Midbrain (tissue), 1 donor: ENCODE measurements around the gene BOLA2B.
"Not testable (repeated sequence)": the region's sequence is repeated elsewhere in the genome, so short reads cannot be mapped to it uniquely, and the experiment has no call there.

ENCODE experiments used
- DNase-seq: peaks from one replicate; lab custom pipeline; 2025; lab: John Stamatoyannopoulos, UW

Gene BOLA2B

DNA sequence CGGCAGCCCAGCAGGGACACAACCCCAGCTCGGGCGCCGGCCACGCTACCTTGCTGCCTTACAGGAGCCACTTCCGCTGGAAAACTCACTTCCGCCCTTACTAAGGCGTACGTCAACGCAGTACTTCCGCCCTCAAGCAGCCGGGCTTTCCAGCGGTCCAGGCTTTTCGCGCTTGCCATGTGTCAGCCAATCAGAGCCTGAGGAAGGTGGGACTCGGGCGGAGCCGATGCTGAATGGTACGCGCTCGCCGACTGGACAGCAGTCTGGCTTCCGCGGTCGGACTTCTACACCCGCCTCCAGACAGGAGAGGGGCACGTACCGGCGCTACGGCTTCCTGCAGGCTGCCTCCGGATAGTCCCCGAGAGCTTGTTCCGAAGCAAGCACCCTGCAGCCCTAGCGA, at the start of gene BOLA2B, which contains the start of gene SLX1A:
BOLA2B (minus strand) TSS at position 52 of the 400 bp plus-strand sequence. CDS start 71 bp downstream, outside the sequence.
SLX1A (plus strand) TSS at position 261 of the 400 bp plus-strand sequence. CDS start 210 bp downstream, outside the sequence.
- not testable (repeated sequence) for DNase-seq

DNA sequence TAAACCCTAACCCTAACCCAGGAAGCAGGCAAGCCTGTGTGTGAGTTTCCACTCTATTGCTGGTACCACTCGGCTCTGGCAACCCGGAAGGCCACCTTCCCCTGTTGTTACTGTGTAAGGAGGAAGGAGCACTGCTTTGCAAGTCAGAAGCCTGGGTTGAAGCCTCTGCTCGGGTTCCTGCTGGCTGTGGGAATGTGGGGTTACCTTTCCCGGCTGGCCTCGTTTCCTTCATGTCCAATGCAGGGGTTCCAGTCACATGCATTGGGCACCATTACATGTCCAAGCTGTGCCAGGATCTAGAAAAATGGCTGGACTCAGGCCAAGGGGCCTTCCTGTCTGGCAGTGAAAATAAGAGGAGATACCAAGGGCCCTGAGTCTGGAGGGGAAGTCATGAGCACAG, 23.6 kb upstream of the BOLA2B start:
- not testable (repeated sequence) for DNase-seq

DNA sequence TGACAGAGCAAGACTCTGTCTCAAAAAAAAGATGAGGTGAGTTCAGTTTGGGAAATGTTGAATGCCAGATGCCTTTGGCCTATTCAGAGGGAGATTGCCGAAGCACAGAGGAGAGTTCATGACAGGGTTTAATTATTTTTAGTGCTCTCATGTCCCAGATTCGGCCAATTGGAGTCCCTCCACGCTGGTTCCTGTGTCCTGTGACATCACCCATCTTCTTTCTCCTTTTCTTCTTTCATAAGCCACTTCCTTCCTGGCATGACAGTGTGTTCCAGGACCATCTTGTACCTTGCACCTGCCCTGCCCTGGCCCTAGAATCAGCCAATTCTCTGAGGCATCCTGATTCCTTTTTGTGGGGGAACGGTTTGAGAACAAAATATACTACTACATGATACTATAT, 17.9 kb upstream of the BOLA2B start:
- not testable (repeated sequence) for DNase-seq

DNA sequence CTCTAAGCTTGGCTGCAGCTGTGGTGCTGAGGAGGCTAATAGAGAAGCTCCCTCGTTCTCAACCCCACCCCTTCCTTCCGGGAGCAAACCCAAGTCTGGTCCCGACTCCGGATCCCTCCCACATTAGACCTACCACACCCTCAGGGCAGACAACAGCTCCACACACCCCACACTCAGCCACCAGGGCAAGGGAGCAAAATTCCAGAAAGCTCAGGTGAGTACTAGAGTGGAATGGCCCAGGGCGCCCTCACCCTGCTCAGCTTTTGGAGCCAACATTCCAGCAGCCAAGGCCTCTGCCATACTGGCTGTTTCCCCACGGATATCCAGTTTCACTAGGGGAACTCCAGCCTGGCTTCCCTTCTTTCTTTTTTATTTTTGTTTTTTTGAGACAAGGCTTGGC, 15.6 kb upstream of the BOLA2B start:
- not testable (repeated sequence) for DNase-seq

DNA sequence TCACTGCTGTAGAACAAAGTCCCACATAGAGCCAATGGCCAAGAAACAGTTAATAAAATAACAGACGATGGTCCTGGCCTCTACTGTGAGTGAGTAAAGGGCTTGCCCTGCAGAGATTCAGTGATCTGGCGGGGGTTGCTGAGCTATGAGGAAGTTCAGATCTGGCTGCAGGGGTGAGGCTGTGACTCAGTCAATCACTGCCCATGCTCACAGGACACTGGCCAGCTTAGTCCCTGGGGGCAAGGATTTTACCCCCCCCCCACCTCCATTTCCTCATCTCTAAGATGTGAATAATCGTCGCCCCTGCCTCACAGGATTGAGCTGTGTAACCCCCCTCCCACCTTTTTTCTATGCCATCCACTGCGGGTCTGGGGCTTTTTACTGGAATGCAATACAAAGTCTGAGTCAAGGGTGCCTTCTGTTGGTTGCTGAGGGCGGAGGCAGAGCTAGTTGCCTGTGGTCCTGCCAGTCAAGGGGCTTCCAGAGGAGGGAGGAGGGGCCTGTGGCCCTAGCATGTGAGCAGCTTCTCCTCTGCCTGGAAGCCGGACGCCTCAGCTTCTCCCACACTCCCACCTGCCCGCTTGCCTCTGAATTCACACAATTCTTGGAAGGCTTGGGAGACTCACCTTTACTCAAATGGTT, 13.7 kb upstream of the BOLA2B start:
- DNase-seq = not testable (repeated sequence)

DNA sequence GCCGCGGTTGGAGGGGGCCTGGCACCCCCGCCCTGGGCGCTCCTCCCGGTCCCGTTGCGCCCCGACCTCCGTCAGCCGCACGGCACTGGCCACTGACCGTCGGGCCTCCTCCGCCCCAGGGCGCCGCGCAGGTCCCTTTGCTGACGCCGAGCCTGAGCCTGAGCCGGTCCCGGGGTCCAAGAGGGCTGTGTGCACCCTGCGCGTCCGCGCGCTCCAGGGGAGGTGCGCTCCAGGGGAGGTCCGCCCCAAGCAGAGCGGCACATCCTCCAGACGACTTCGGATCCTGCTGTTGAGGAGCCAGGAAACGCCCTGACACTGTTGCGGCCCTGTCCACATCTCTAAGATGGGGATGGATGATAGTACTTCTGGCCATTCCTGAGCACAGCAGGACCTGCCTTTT, 12.8 kb upstream of the BOLA2B start:
- not testable (repeated sequence) for DNase-seq

DNA sequence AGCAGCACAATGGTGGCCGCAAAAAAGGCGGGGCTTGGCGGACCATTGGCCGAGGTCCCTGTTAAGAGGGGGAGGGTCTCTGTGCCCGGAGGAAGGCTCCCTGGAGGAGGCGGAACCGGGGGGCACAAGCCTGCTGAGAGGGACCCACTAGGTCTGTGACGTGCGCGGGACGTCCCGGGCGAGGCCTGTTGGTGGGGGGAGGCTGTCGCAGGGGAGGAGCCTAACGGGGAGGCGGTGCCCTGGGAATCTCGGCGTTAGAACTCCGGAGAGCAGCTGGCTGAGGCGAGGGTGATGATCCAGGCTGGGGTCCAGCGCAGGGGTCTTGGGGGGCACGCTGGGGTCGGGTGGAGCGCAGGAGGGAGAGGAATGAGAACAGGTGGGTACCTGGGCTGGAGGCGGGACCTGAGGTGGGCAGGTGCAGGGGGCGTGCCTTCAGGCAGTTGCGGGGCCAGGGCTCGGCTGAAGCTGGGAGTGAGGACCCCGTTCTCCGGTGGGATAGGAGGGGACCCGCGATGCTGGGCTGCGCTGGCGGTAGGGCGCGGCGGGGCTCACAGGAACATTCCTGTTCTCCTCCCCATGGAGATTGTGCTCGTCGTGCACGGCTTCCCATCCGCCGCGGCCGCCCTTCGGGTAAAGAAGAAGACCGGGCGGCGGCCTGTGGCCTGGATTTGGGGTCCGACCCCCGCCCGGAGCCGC, 12.2 kb upstream of the BOLA2B start:
- not testable (repeated sequence) for DNase-seq

DNA sequence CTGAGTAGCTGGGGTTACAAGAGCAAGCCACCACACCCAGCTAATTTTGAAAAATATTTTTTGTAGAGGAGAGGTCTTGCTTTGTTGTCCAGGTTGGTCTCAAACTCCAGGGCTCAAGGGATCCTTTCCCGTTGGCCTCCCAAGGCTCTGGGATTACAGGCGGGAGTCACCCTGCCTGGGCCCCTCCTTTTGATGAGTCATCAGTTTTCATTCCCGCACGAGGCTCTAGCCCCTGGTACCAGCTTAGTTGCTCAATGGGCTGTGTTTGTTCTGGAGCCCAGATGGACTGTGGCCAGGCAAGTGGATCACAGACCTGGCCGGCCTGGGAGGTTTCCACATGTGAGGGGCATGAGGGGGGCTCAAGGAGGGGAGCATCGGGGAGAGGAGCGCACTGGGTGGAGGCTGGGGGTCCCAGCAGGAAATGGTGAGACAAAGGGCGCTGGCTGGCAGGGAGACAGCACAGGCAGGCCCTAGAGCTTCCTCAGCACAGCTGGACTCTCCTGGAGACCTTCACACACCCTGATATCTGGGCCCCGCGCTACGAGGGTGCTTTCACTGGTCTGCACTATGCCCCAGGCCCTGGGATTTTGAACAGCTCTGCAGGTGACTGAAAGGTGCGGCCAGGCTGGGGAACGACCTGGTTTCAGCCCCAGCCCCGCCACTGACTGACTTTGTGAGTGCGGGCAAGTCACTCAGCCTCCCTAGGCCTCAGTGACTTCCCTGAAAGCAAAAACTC, 6.3 kb upstream of the BOLA2B start:
- DNase-seq = not testable (repeated sequence)

DNA sequence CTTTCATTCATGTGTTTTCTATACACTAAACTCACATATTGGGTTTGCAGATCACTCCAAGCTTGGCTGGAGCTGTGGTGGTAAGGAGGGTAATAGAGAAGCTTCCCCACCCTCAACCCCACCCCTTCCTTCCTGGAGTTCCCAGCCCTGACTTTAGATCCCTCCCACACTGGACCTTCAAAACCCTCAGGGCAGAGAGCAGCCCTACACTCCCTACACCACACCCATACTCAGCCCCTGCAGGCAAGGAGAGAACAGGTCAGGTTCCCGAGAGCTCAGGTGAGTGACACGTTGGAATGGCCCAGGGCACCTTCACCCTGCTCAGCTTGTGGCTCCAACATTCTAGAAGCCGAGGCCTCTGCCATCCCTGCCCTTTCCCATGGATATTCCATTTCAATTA, 5.6 kb upstream of the BOLA2B start, which contains the start of gene SULT1A3:
SULT1A3 (plus strand) TSS at position 207 of the 400 bp plus-strand sequence. CDS start 1,474 bp downstream, outside the sequence.
- not testable (repeated sequence) for DNase-seq

DNA sequence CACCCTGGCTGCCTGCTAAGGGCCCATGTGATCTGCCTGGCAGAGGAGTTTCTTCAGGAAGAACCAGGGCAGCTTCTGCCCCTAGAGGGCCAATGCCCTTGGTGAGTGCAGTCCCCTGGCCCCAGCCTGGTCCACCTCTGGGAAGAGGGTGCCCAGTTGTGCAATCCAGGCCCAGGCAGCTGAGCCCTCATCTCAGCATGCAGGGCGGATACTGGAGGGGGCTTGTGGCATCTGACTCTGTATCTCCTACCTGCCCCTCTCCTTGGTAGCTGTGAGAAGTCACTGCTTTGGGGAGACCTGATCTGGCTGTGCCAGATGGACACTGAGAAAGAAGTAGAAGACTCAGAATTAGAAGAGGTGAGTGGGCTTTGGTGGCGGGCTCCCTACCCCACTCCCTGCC, 3.5 kb upstream of the BOLA2B start:
- not testable (repeated sequence) for DNase-seq

DNA sequence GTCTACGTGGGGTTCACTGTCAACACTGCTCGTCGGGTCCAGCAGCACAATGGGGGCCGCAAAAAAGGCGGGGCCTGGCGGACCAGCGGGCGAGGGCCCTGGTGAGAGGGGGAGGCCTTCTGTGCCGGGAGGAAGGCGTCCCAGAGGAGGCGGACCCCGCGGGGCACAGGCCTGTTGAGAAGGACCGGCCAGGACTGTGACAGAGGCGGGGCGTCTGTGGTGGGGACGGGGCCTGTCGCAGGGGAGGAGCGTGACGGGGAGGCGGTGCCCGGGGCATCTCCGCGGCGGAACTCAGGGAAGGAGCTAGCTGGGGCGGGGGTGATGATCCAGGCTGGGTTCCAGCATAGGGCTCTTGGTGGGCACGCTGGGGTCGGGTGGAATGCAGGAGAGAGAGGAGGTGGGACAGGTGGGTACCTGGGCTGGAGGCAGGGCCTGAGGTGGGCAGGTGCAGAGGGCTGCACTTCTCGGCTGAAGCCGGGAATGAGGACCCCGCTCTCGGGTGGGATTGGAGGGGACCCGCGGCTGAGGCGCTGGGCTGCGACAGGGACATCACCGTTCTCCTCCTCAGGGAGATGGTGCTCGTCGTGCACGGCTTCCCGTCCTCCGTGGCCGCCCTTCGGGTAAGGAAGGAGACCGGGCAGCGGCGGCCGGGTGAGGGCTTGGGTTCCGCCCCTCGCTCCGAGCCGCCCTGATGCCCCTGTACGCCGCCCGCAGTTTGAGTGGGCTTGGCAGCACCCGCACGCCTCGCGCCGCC, 883 bp upstream of the BOLA2B start:
- not testable (repeated sequence) for DNase-seq

DNA sequence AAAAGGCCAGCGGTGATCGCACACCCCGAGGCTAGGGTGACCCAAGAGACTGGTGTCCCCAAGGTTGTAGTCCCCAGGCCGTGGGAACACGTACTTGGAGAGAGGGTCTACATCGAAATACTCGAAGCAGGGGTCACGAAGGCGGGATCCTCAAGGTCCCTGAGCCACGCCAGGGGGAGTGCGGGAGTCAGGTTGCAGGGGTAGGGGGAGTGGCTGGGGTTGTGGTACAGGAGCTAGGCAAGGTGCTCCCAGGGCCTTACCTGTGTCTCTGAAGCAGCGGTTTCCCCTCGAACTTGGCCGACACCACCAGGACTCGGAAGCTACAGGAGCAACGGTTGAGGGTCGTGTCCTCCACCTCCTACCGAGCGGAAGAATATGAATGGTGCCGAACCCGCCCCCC, 368 bp downstream of the BOLA2B start:
- DNase-seq = not testable (repeated sequence)

DNA sequence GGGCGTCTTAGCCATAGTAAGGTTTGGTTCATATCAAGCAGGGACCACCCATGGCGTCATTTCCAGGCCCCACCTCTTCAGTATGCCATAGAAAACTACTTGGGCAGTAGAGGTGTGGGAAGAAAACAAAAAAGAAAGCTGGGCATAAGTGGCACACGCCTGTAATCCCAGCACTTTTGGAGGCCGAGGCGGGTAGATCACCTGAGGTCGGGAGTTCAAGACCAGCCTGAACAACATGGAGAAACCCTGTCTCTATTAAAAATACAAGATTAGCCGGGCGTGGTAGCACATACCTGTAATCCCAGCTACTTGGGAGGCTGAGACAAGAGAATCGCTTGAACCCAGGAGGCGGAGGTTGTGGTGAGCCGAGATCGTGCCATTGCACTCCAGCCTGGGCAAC, 2.3 kb downstream of the BOLA2B start:
- DNase-seq = not testable (repeated sequence)

DNA sequence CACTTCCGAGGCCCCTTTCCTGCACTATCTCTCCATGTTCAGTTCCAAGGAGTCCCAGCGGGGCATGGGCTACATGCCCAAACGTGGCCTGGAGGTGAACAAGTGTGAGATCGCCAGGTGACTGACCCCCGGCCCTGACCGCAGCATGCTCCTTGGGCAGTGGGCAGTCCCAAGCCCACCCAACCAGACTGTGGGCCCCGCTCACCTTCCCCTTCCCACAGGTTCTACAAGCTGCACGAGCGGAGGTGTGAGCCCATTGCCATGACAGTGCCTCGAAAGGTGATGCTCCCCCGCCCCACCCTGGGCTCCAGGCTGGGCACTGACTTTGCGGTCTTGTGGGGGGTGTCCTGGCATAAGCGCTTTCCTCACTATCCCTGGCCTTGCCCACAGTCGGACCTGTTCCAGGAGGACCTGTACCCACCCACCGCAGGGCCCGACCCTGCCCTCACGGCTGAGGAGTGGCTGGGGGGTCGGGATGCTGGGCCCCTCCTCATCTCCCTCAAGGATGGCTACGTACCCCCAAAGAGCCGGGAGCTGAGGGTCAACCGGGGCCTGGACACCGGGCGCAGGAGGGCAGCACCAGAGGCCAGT, 5.4 kb downstream of the BOLA2B start:
- DNase-seq = no peak

DNA sequence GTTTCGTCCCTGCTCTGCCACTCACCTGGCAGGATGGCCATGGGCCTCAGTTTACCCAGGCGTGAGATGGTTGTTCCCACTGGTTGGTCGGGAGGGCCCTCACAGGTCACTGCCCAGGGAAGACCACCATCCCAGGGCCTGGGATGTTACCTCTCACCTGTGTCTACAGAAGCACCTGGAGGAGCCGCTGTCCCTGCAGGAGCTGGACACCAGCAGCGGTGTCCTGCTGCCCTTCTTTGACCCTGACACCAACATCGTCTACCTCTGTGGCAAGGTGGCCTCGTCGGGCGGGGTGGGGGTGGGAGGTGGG, 6.0 kb downstream of the BOLA2B start:
- no peak for DNase-seq

DNA sequence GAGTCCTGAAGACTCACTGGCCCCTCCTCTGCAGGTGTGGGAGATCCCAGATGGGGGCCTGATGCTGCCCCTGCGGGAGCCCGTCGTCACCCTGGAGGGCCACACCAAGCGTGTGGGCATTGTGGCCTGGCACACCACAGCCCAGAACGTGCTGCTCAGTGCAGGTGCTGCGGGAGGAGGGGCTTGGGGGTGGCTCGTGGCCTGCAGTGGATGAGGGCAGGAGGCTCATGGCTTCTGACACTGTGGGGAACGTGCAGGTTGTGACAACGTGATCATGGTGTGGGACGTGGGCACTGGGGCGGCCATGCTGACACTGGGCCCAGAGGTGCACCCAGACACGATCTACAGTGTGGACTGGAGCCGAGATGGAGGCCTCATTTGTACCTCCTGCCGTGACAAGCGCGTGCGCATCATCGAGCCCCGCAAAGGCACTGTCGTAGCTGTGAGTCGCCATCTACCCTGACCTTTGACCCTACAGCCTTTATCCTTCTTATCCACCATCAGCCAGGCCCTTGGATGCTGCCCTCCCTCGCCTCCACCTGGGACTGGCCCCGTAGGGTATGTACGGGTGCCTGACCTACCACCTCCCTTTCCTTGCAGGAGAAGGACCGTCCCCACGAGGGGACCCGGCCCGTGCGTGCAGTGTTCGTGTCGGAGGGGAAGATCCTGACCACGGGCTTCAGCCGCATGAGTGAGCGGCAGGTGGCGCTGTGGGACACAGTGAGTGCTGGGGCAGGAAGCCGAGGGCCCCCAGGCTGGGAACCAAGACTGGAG, 6.5 kb downstream of the BOLA2B start:
- DNase-seq = no peak

DNA sequence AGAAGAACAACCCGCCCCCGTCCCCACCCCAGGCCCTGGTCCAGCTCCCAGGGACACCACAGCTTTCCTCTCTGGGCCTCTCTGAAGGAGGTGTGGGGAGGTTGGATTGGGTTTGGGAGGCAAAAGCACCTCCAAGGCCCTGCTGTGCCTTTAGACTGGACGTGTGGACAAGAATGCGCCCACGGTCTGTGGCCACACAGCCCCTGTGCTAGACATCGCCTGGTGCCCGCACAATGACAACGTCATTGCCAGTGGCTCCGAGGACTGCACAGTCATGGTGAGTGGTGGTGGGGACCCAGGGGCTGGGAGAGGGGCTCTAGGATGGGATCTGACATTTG, 7.1 kb downstream of the BOLA2B start:
- DNase-seq = no peak

DNA sequence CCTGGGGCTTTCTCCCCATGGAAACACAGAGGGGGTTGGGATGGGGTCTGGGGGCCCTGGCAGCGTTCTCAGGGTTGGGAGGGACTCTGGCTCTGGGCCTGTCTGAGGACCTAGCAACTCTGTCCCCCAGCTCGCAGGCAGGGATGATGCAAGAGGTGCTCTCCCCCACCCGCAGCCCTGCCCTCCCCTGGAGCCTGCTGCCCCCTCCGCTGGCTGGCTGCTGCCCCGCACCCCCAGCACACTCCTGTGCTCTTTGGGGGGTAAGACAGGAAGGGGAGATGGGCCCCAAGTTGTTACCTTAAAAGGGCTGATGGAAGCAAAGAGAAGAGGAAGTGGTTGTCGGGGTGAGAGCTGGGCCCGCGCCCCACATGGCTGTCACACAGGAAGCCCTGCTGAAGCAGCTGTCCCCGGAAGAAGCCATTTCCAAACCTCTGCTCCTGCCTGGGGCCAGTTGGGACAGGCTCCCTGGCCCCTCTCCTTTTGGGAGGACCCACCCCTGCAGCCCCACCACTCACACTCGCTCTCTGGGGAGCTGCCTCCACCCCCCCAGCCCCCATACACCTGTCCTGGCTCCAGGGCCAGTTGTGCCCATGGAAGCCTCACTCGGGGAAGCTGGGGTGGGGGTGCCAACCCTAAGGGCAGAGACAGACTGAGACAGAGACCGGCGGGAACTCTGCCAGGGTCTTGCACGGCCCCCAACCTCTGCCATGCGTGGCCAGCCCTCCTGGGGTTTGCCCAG, 7.6 kb downstream of the BOLA2B start:
- peak; percentile 31 for DNase-seq

DNA sequence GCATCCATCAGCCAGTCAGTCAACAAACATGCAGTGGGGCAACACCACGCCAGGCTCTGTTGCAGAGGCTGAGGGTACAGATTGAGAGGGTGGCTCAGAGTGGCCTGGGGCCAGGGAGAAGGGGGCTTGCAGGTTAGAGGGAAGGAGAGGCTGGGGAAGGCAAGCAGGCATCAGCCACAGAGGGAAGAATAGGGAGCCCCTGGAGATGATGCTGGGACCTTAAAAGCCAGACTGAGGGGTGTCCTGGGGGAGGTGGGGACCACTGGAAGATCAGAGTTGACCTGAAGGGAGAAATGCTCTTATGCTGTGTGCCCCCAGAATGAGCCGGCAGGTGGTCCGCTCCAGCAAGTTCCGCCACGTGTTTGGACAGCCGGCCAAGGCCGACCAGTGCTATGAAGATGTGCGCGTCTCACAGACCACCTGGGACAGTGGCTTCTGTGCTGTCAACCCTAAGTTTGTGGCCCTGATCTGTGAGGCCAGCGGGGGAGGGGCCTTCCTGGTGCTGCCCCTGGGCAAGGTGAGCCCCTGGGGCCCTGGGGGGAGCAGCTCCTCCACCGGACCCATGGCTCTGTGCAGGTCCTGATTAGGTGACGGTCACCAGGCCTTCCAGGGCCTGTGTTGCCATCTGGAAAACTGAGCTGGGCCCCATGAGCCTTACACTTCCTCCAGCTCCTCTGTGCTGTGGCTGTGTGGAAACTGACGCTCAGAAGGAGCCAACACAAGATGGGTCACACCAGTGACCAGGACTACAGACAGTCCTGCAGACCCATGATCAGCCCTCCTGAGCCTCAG, 8.4 kb downstream of the BOLA2B start:
- no peak for DNase-seq
